ENCODE measurements around the gene ASB2. TPM values are rescaled to one million over a fixed set of nuclear protein-coding genes. Genes with fewer than 3 reads are reported as not detected.

Gene ASB2
- polyA plus RNA-seq, 3 donors: 0.25 to 2.5 (median 1.4) TPM

DNA sequence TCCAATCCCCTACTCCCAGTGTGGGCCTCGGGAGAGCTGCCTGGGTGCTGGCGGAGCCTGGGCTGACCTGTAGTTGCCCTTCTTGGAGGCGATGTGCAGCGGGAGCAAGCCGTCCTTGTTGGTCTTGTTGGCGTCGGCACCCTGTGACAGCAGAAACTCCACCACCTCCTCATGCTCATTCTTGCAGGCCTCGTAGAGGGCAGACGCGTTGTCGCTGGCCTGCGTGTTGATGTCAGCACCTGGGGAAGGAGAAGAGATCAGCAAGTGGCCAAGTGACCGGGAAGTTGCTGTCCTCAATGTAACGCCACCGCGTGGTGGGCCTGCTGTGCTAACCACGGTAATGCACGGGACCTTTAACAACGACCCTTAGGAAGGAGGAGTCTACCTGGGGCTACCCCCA is 29.1 kb downstream of the ASB2 start:
- no peak for DNase-seq
- TF ChIP-seq, protein P1, sequence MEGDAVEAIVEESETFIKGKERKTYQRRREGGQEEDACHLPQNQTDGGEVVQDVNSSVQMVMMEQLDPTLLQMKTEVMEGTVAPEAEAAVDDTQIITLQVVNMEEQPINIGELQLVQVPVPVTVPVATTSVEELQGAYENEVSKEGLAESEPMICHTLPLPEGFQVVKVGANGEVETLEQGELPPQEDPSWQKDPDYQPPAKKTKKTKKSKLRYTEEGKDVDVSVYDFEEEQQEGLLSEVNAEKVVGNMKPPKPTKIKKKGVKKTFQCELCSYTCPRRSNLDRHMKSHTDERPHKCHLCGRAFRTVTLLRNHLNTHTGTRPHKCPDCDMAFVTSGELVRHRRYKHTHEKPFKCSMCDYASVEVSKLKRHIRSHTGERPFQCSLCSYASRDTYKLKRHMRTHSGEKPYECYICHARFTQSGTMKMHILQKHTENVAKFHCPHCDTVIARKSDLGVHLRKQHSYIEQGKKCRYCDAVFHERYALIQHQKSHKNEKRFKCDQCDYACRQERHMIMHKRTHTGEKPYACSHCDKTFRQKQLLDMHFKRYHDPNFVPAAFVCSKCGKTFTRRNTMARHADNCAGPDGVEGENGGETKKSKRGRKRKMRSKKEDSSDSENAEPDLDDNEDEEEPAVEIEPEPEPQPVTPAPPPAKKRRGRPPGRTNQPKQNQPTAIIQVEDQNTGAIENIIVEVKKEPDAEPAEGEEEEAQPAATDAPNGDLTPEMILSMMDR (IDR thresholded peaks at IDR 0.05): no peak
- Histone ChIP-seq H4K20me1 (ENCODE audit: insufficient read depth, low read length) (no peaks in the 10 kb centered on the region), H3K4me3 (replicated peaks in 1 of 3; ENCODE audit: low read depth in 2 of 3, low read length in 3 of 3) (no peak overlapping the region), H3K4me2 (replicated peaks; ENCODE audit: extremely low read depth, low read length, poor library complexity, severe bottlenecking) (no peak overlapping the region), H3K9ac (ENCODE audit: insufficient read depth, low read length, poor library complexity, severe bottlenecking) (no peak overlapping the region), H3K27me3 (ENCODE audit: control insufficient read depth in 2 of 2, insufficient read depth in 2 of 2, low read length in 2 of 2) (no peaks in the 10 kb centered on the region), H2AFZ (ENCODE audit: insufficient read depth, low read depth, low read length, poor library complexity, severe bottlenecking) (no peak overlapping the region), H3K36me3 (replicated peaks in 1 of 2; ENCODE audit: control insufficient read depth in 1 of 2, insufficient read depth in 2 of 2, low read length in 2 of 2) (no peaks in the 10 kb centered on the region), H3K27ac (ENCODE audit: low read depth in 1 of 2, low read length in 2 of 2) (no peak overlapping the region), H3K9me3 (replicated peaks in 1 of 2; ENCODE audit: control insufficient read depth in 1 of 2, insufficient read depth in 1 of 2, low read length in 2 of 2) (no peaks in the 10 kb centered on the region), H3K79me2 (ENCODE audit: insufficient read depth, low read length) (no peaks in the 10 kb centered on the region), H3K4me1 (ENCODE audit: control insufficient read depth in 1 of 2, insufficient read depth in 2 of 2, low read length in 2 of 2) (peaks cover 3 to 6% of the 10 kb centered on the region in 2 donors)
- no peak overlapping the region for H3K4me3 Mint-ChIP-seq
- H3K9me3 Mint-ChIP-seq: no peaks in the 10 kb centered on the region
- H3K36me3 Mint-ChIP-seq: peaks cover 7 to 45% of the 10 kb centered on the region in 2 donors
- peaks cover 0 to 6% (median 0%) of the 10 kb centered on the region in 3 donors for H3K27me3 Mint-ChIP-seq (ENCODE audit: low read depth in 3 of 3)
- intact Hi-C loops (cut with micrococcal nuclease): no loop called here
- 98% methylated on average over 8 of the region's 19 CpGs for WGBS (ENCODE audit: insufficient coverage)
- H3K4me1 Mint-ChIP-seq: peaks cover 8% of the 10 kb centered on the region
- H3K27ac Mint-ChIP-seq: no peak overlapping the region

DNA sequence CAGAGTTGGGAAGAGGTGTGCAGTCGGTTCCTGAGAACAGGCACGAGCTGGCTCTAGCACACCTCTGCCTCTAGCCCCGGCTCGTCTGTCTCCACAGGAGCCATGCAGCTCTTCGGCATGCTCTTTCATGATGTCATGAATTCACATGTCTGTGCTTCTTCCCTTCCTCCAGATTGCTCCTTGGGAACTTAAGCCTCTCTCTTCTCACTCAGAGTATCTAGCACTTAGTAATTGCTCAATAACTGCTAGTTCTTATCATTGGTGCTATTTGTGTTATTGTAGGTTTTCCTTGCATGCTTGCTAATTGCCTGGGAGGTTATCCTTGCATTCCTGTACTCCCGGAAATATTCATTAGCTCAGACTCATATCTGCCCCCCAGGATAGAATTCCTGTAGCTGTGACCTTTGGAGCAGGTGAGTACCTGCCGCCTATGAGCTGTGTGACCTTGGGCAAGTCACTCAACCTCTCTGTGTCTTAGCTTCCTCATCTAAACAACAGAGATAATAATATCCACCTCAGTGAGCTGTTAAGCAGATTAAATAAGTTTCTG is 29.8 kb downstream of the ASB2 start:
- Mint-ChIP-seq H3K4me1 (peaks cover 2% of the 10 kb centered on the region), H3K27me3 (ENCODE audit: low read depth in 3 of 3) (peaks cover 0 to 6% (median 0%) of the 10 kb centered on the region in 3 donors), H3K9me3 (no peaks in the 10 kb centered on the region), H3K4me3 (no peak overlapping the region), H3K27ac (no peak overlapping the region), H3K36me3 (peaks cover 8 to 49% of the 10 kb centered on the region in 2 donors)
- no peaks in the 10 kb centered on the region for H4K20me1 ChIP-seq (ENCODE audit: insufficient read depth, low read length)
- no peaks in the 10 kb centered on the region for H3K36me3 ChIP-seq (replicated peaks in 1 of 2; ENCODE audit: control insufficient read depth in 1 of 2, insufficient read depth in 2 of 2, low read length in 2 of 2)
- peaks cover under 1 to 1% of the 10 kb centered on the region in 2 donors for H3K4me1 ChIP-seq (ENCODE audit: control insufficient read depth in 1 of 2, insufficient read depth in 2 of 2, low read length in 2 of 2)
- WGBS (ENCODE audit: insufficient coverage): 95% methylated on average over 5 of the region's 7 CpGs
- H3K9ac ChIP-seq (ENCODE audit: insufficient read depth, low read length, poor library complexity, severe bottlenecking): no peak overlapping the region
- H2AFZ ChIP-seq (ENCODE audit: insufficient read depth, low read depth, low read length, poor library complexity, severe bottlenecking): no peak overlapping the region
- DNase-seq: no peak
- no peaks in the 10 kb centered on the region for H3K27me3 ChIP-seq (ENCODE audit: control insufficient read depth in 2 of 2, insufficient read depth in 2 of 2, low read length in 2 of 2)
- TF ChIP-seq, protein P1 (IDR thresholded peaks at IDR 0.05): no peak
- no peaks in the 10 kb centered on the region for H3K9me3 ChIP-seq (replicated peaks in 1 of 2; ENCODE audit: control insufficient read depth in 1 of 2, insufficient read depth in 1 of 2, low read length in 2 of 2)
- H3K4me3 ChIP-seq (replicated peaks in 1 of 3; ENCODE audit: low read depth in 2 of 3, low read length in 3 of 3): no peak overlapping the region
- H3K4me2 ChIP-seq (replicated peaks; ENCODE audit: extremely low read depth, low read length, poor library complexity, severe bottlenecking): no peak overlapping the region
- intact Hi-C loops (cut with micrococcal nuclease): no loop called here
- no peak overlapping the region for H3K27ac ChIP-seq (ENCODE audit: low read depth in 1 of 2, low read length in 2 of 2)
- H3K79me2 ChIP-seq (ENCODE audit: insufficient read depth, low read length): no peaks in the 10 kb centered on the region
